DND-41 (cell line): Measurements from ENCODE around the gene GRK3.

Source experiments
- EZH2 ChIP-seq: IDR thresholded peaks from 3 replicates; pipeline ENCODE4 v1.6.1; 2012; ENCODE audit warnings: borderline replicate concordance, low read depth, mild to moderate bottlenecking, moderate library complexity, low read length, inconsistent platforms; ENCODE audit not compliant: severe bottlenecking
- TF ChIP-seq, protein P1 (sequence below): IDR thresholded peaks from 2 replicates; pipeline ENCODE4 v1.5.1; 2012; ENCODE audit warnings: borderline replicate concordance, low read length, moderate library complexity, mild to moderate bottlenecking; ENCODE audit not compliant: poor library complexity, severe bottlenecking; ENCODE audit errors: extremely low read depth

DNA sequence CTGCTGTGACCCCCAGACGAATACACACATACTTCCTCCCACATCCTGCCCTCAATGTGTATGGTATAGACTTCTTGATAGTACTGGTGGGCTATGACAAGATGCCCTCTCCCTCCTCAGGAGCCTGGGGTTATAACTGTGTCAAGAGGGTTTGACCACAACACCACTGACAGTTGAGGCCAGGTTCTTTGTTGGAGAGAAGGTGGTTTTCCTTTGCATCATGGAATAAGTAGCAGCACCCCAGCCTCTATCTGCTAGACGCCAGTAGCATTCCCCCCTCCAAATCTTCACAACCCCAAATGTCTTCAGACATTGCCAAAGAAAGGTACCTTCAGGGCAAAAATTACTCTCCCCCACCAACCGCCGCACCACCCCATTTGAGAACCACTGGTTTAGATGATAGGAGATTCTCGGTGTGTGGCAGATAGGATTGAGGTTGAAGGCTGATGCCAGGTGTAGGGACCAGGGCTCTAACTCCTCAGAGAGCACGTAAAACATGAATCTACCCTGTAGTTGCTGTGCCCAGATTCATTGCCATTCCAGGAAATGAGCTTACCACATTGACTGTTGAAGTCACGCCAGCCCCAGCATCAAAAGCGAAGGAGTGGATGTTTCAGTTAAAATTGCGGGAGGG, 172.0 kb downstream of the GRK3 start:
- TF ChIP-seq, protein P1, sequence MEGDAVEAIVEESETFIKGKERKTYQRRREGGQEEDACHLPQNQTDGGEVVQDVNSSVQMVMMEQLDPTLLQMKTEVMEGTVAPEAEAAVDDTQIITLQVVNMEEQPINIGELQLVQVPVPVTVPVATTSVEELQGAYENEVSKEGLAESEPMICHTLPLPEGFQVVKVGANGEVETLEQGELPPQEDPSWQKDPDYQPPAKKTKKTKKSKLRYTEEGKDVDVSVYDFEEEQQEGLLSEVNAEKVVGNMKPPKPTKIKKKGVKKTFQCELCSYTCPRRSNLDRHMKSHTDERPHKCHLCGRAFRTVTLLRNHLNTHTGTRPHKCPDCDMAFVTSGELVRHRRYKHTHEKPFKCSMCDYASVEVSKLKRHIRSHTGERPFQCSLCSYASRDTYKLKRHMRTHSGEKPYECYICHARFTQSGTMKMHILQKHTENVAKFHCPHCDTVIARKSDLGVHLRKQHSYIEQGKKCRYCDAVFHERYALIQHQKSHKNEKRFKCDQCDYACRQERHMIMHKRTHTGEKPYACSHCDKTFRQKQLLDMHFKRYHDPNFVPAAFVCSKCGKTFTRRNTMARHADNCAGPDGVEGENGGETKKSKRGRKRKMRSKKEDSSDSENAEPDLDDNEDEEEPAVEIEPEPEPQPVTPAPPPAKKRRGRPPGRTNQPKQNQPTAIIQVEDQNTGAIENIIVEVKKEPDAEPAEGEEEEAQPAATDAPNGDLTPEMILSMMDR: no peak
- no peak for TF ChIP-seq EZH2
